NCI-H128 (cell line): ENCODE results near the gene AMTN.
"Not testable (repeated sequence)": the region's sequence is repeated elsewhere in the genome, so short reads cannot be mapped to it uniquely, and the experiment has no call there.

Experiments
- DNase-seq: peaks from one replicate; lab custom pipeline; 2025; ENCODE audit not compliant: unreplicated experiment; lab: John Stamatoyannopoulos, UW

The AMTN gene

GRCh38 chr4:70518269-70518668, at the start of gene AMTN:
TSS of gene AMTN (plus strand) at chr4:70518569. CDS start at chr4:70518778, 209 bp downstream.
- DNase-seq, result no peak

GRCh38 chr4:70471897-70472296, 46.5 kb upstream of the AMTN start, which contains the start of gene MUC7:
TSS of gene MUC7 (plus strand) at chr4:70472197. CDS start at chr4:70474022, 1,825 bp downstream.
- no peak for DNase-seq

- DNase-seq, result no peak
Observed at GRCh38 chr4:70473679-70474078, 44.7 kb upstream of the AMTN start.

GRCh38 chr4:70488748-70489147, 29.6 kb upstream of the AMTN start:
- no peak for DNase-seq

GRCh38 chr4:70496231-70496630, 22.1 kb upstream of the AMTN start:
- DNase-seq, result no peak

- DNase-seq, result not testable (repeated sequence)
Observed at GRCh38 chr4:70501838-70502237, 16.5 kb upstream of the AMTN start.

- no peak for DNase-seq
Observed at GRCh38 chr4:70504733-70505132, 13.6 kb upstream of the AMTN start.

GRCh38 chr4:70505151-70505748, 13.1 kb upstream of the AMTN start:
- DNase-seq, result peak; percentile 0

- no peak for DNase-seq
Observed at GRCh38 chr4:70508801-70509200, 9.6 kb upstream of the AMTN start.

GRCh38 chr4:70511365-70511764, 7.0 kb upstream of the AMTN start:
- no peak for DNase-seq

GRCh38 chr4:70515367-70516250, 2.8 kb upstream of the AMTN start:
- DNase-seq, result no peak

- DNase-seq, result no peak
Observed at GRCh38 chr4:70518716-70519115, 347 bp downstream of the AMTN start.

GRCh38 chr4:70522626-70523025, 4.3 kb downstream of the AMTN start:
- no peak for DNase-seq

GRCh38 chr4:70530997-70531396, 12.6 kb downstream of the AMTN start:
- DNase-seq, result no peak

GRCh38 chr4:70531981-70532380, 13.6 kb downstream of the AMTN start:
- DNase-seq, result no peak

GRCh38 chr4:70533211-70533610, 14.8 kb downstream of the AMTN start:
- no peak for DNase-seq

- no peak for DNase-seq
Observed at GRCh38 chr4:70533791-70534190, 15.4 kb downstream of the AMTN start.

- not testable (repeated sequence) for DNase-seq
Observed at GRCh38 chr4:70534886-70535285, 16.5 kb downstream of the AMTN start.

- no peak for DNase-seq
Observed at GRCh38 chr4:70538869-70539268, 20.5 kb downstream of the AMTN start.

- DNase-seq, result no peak
Observed at GRCh38 chr4:70544279-70544868, 26.0 kb downstream of the AMTN start.

- DNase-seq, result no peak
Observed at GRCh38 chr4:70556856-70557255, 38.5 kb downstream of the AMTN start.
